Stimulated activated naive B cell treated with anti-CD40 and anti-IgM and Interleukin-4, amounts not matched to agents 10 μg/mL and 1 μg/mL and 100 μg/mL, for 72 hours (primary cell): Measurements from ENCODE around the gene EIF2AK3.
"Not testable (repeated sequence)": the region's sequence is repeated elsewhere in the genome, so short reads cannot be mapped to it uniquely, and the experiment has no call there.

Source experiments
- ATAC-seq, 2 donors: fragments of 150-1000 bp; cut with Tn5 transposase; replicated peaks; 2 replicates each; pipeline ENCODE4 v1.10.0; 2021; ENCODE audit warnings: moderate library complexity in 1 of 2
- DNase-seq: peaks from one replicate; pipeline ENCODE4 v3.0.0; 2021
- H3K27ac Mint-ChIP-seq: one replicate; pipeline ENCODE4 v1.8.0; 2022; ENCODE audit warnings: mild to moderate bottlenecking, mixed read lengths
- H3K27me3 Mint-ChIP-seq, 2 donors: one replicate each; pipeline ENCODE4 v1.8.0; 2022; ENCODE audit warnings: mixed read lengths in 2 of 2
- H3K36me3 Mint-ChIP-seq, 2 donors: one replicate each; pipeline ENCODE4 v1.8.0; 2022; ENCODE audit warnings: mixed read lengths in 2 of 2, mild to moderate bottlenecking in 1 of 2
- H3K4me1 Mint-ChIP-seq, 2 donors: one replicate each; pipeline ENCODE4 v1.8.0; 2022; ENCODE audit warnings: mixed read lengths in 2 of 2, mild to moderate bottlenecking in 1 of 2
- H3K4me3 Mint-ChIP-seq, 2 donors: one replicate each; pipeline ENCODE4 v1.8.0; 2022; ENCODE audit warnings: mild to moderate bottlenecking in 2 of 2, mixed read lengths in 2 of 2, moderate library complexity in 1 of 2
- H3K9me3 Mint-ChIP-seq, 2 donors: one replicate each; pipeline ENCODE4 v1.8.0; 2022; ENCODE audit warnings: mixed read lengths in 2 of 2, mild to moderate bottlenecking in 1 of 2

EIF2AK3 gene

DNA sequence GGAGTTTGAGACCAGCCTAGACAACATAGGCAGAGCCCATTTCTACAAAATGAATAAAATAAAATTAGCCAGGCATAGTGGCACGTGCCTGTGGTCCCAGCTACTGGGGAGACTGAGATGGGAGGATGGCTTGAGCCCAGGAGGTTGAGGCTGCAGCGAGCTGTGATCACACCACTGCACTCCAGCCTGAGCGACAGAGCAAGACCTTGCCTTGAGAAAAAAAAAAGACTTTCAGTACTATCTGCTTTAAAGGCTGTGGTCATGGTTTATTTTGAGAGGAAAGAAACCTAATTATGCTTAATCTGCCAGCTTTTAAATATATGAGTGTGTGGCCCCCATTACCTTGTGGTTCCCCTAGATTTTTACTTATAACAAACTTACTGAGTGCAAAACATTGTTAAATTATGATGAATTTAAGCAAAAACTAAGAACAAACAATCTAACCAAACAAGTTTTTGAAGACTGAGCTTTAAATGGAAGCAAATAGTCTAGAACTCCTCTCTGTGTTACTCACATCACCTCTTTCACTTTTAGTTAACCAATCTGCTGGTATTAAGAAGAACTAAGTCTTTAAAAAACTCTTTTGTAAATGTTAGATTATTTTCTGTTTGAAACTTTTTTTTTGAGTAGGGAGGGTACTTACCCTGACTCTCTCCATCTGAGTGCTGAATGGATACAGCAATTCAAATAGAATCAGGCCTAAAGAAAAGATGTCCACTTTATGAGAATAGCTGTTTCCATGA, 65.4 kb downstream of the EIF2AK3 start:
- H3K9me3 Mint-ChIP-seq: no peaks in the 10 kb centered on the region
- H3K36me3 Mint-ChIP-seq: peaks cover 13 to 30% of the 10 kb centered on the region in 2 donors
- H3K27me3 Mint-ChIP-seq: no peaks in the 10 kb centered on the region
- DNase-seq (no peak), ATAC-seq (peak; percentile 65 to 72)
- peaks cover 7 to 31% of the 10 kb centered on the region in 2 donors for H3K4me1 Mint-ChIP-seq
- no peak overlapping the region for H3K4me3 Mint-ChIP-seq
- H3K27ac Mint-ChIP-seq: peak overlapping the region; percentile 85

DNA sequence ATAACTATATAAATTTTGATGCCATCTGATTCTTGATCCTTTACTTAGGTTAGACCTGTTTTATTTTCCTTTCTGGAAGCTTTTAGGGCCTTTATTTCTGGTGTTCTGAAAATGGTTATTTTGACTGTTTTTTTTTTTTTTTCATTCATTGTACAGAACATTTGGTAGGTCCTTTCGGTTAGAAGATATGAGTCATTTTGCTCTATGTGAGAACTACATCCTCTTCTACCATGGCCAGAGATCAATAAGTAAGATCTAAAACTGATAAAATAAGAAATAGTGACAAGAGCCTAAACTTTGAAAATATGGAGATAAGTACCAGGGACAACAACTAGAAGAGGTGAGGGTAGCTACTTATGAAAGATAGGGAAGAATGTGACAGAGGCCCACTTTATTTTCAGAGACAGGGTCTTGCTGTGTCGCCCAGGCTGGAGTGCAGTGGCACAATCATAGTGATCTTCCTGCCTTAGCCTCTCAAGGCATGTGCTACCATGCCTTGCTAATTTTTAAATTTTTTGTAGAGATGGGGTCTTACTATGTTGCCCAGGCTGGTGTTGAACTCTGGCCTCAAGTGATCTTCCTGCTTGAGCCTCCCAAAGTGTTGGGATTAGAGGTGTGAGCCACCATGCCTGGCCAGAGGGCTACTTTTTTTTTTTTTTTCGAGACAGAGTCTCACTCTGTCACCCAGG, 66.5 kb downstream of the EIF2AK3 start:
- H3K9me3 Mint-ChIP-seq: no peaks in the 10 kb centered on the region

DNA sequence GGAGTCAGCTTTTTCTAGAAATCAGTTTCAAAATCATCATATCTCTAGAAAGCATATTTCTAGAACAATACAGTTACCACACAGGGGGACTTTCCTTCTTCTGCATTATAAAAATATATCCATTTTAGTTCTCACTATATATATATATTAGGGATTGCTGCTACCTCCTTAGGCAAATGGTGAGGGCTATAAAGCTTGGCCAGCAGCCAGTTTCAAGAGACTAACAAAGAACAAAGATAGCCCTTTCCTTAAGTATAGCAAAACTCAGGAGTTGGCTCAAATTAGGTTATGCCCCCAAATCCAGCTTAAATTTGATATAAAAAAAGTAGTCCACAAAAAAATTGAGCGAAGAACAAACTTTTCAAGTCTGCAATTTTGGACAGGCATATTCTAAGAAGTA, 70.0 kb downstream of the EIF2AK3 start:
- no peaks in the 10 kb centered on the region for H3K27me3 Mint-ChIP-seq
- peaks cover 5 to 25% of the 10 kb centered on the region in 2 donors for H3K4me1 Mint-ChIP-seq
- no peaks in the 10 kb centered on the region for H3K9me3 Mint-ChIP-seq
- no peak overlapping the region for H3K27ac Mint-ChIP-seq
- no peak overlapping the region for H3K4me3 Mint-ChIP-seq
- ATAC-seq: no peak
- peaks cover 29 to 54% of the 10 kb centered on the region in 2 donors for H3K36me3 Mint-ChIP-seq
- no peak for DNase-seq

More for the DNA sequence above, 66.5 kb downstream of the EIF2AK3 start:
- no peaks in the 10 kb centered on the region for H3K27me3 Mint-ChIP-seq
- peaks cover 7 to 31% of the 10 kb centered on the region in 2 donors for H3K4me1 Mint-ChIP-seq
- DNase-seq (no peak), ATAC-seq (no peak)
- H3K36me3 Mint-ChIP-seq: peaks cover 18 to 37% of the 10 kb centered on the region in 2 donors
- H3K27ac Mint-ChIP-seq: peak overlapping the region; percentile 85
- no peak overlapping the region for H3K4me3 Mint-ChIP-seq

DNA sequence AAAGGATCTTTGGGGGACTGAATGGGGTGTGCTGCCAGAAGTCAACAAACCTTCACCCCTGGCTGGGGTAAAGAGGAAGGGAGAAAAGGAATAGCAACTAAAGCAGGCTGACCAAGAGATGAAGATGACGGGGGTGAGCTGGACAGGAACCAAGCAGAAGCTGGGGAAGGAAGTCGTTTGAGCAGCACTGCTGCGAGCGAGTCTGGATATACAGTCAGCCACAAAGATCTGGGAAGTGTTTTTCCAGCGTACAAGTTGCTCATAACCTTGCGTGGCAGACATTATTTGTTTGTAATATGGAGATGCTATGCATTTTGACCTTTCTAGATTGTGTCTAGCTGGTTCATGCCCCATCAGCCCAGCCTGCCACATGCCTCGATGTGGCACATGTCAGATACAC, 71.2 kb downstream of the EIF2AK3 start:
- Mint-ChIP-seq H3K27ac (peak overlapping the region; percentile 28), H3K9me3 (no peaks in the 10 kb centered on the region), H3K36me3 (peaks cover 29 to 42% of the 10 kb centered on the region in 2 donors), H3K27me3 (no peaks in the 10 kb centered on the region), H3K4me1 (peaks cover 5 to 18% of the 10 kb centered on the region in 2 donors), H3K4me3 (no peak overlapping the region)
- no peak for ATAC-seq
- no peak for DNase-seq

DNA sequence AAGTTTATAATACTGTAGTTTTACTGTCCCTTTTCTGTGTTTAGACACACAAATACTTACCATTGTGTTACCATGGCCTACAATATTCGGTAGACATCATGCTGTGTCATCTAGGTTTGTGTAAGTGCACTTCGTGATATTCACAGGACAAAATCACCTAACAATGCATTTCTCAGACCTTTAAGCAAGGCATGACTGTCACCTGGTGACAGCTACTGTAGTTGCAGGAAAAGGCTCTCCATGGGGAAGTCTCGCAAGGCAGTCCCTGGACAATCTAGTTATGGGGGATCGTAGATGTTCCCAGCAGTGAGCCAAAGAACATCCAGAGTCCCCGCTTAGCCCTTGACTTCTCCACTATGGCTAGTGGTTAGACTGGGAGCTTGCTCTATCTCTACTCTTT, 73.1 kb downstream of the EIF2AK3 start:
- peaks cover 10 to 12% of the 10 kb centered on the region in 2 donors for H3K27me3 Mint-ChIP-seq
- no peaks in the 10 kb centered on the region for H3K9me3 Mint-ChIP-seq
- ATAC-seq (no peak), DNase-seq (no peak)
- peaks cover 21 to 31% of the 10 kb centered on the region in 2 donors for H3K36me3 Mint-ChIP-seq
- H3K4me3 Mint-ChIP-seq: no peak overlapping the region
- peaks cover 0 to 14% of the 10 kb centered on the region in 2 donors for H3K4me1 Mint-ChIP-seq
- H3K27ac Mint-ChIP-seq: no peak overlapping the region

DNA sequence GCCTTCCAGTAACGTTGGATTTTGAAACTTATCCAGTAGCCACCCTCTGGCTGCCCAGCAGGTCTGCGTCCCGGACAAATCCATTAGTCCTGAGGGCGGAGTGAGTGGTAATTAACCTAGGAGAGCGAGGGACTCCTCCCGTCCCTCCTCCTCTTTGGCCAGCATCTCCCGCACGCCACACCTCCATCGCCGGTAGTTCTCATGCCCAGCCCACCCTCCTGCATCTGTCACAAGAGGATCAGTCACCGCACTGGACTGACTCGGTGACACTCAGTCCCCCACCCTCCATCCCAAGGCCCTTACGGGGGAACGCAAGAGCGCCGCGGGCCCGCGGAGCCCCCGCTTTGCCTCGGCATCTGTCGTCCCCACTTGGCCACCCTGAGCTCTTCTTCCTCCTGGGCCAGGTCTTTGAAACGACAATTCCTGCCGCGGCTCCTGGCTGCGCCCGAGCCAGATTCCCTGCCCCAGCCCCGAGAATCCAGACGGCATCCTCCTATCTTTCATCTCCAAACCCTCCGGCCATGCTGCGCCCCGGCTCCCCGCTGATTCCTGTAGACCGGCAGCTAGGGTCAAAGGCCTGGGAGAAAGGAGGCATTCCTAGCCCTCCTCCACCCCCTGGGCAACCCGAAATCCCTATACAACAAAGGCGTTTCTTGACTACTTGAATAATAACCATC, 77.5 kb downstream of the EIF2AK3 start:
- ATAC-seq (no peak), DNase-seq (no peak)
- Mint-ChIP-seq H3K27ac (no peak overlapping the region), H3K4me1 (peaks cover 0 to 14% of the 10 kb centered on the region in 2 donors), H3K9me3 (no peaks in the 10 kb centered on the region), H3K4me3 (no peak overlapping the region), H3K36me3 (peaks cover 15 to 19% of the 10 kb centered on the region in 2 donors), H3K27me3 (peaks cover 14 to 29% of the 10 kb centered on the region in 2 donors)

DNA sequence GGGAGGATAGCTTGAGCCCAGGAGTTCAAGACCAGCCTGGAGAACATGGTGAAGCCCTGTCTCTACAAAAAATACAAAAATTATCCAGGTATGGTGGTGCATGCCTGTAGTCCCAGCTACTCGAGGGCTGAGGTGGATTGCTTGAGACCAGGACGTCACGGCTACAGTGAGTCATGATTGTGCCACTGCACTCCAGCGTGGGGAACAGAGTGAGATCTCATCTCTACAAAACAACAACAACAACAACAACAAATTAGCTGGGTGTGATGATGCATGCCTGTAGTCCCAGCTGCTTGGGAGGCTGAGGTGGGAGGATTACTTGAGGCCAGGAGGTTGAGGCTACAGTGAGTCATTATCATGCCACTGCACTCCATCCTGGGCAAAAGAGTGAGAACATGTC, 81.0 kb downstream of the EIF2AK3 start:
- not testable (repeated sequence) for H3K4me3 Mint-ChIP-seq, DNase-seq, H3K9me3 Mint-ChIP-seq, H3K36me3 Mint-ChIP-seq, H3K27ac Mint-ChIP-seq, H3K4me1 Mint-ChIP-seq, ATAC-seq
- peaks cover 25 to 44% of the 10 kb centered on the region in 2 donors for H3K27me3 Mint-ChIP-seq

DNA sequence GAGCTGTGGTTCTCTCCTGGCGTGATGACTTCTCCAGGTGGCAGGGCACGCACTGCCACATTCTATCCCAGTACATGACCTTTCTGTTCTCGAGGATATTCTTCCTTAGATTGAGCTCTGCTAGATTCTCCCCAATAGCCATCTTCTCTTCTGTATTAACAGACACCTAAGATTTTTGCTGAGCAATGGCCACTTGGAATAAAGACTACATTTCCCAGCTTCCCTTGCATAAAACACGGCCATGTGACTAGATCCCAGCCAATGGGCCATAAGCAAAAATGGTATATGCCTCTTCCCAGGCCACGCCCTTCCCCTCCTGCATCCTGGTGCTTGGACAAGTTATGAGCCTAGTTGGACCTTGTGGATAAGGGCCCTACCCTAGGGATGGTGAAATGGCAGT, 82.1 kb downstream of the EIF2AK3 start:
- Mint-ChIP-seq H3K4me3 (no peak overlapping the region), H3K36me3 (peaks cover 0 to 3% of the 10 kb centered on the region in 2 donors), H3K4me1 (peaks cover 0 to 6% of the 10 kb centered on the region in 2 donors), H3K27me3 (peaks cover 27 to 45% of the 10 kb centered on the region in 2 donors), H3K27ac (no peak overlapping the region), H3K9me3 (peaks cover 3 to 4% of the 10 kb centered on the region in 2 donors)
- DNase-seq (no peak), ATAC-seq (peak in 1 of 2 donors; percentile 31)

DNA sequence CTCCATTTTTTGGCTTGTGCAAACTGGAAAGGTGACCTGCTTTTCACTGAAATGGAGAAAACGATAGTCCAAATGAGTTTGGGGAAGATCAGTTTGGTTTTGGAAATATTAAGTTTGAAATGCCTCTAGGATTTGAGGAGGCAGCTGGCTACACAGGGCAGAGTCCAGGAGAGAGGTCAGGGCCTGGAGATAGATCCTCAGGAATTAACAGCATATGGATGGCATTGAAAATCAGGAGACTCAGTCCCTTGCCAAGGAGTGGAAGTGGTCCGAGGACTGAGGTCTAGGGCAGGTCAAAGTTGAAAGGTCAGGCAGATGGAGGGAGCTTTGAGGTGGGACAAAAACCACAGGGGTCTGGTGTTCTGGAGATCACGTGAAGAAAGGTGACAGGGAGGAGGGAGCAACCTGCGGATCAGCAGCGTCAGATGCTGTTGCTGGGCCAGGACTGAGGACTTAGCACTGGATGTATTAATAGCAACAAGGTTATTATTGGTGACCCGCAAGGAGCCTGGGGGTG, 83.7 kb downstream of the EIF2AK3 start:
- DNase-seq: no peak
- Mint-ChIP-seq H3K4me1 (no peaks in the 10 kb centered on the region), H3K27ac (no peak overlapping the region), H3K27me3 (peaks cover 20 to 33% of the 10 kb centered on the region in 2 donors), H3K4me3 (no peak overlapping the region), H3K36me3 (peaks cover 0 to 3% of the 10 kb centered on the region in 2 donors), H3K9me3 (peaks cover 4% of the 10 kb centered on the region in 2 donors)
- no peak for ATAC-seq

DNA sequence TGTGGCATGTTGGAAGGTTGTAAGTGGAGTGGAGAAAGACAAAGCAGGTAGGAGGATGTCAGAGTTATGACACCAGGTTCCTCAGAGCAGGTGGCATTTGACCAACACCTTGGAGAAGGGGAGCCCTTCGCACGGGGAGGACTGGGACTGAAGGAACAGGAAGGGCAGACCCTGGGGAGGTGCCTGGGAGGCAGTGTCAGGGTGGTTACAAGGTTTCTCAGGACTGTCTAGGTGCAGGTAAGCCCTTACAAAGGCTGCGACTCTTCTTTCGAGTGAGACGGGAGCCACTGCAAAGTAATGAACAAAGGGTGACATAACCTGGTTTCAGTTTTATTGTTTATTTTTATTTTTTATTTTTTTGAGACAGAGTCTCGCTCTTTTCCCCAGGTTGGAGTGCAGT, 84.6 kb downstream of the EIF2AK3 start:
- H3K27ac Mint-ChIP-seq: no peak overlapping the region
- DNase-seq (no peak), ATAC-seq (no peak)
- H3K27me3 Mint-ChIP-seq: peaks cover 27 to 39% of the 10 kb centered on the region in 2 donors
- peaks cover 0 to 3% of the 10 kb centered on the region in 2 donors for H3K36me3 Mint-ChIP-seq
- no peaks in the 10 kb centered on the region for H3K4me1 Mint-ChIP-seq
- H3K4me3 Mint-ChIP-seq: no peak overlapping the region
- peaks cover 4% of the 10 kb centered on the region in 2 donors for H3K9me3 Mint-ChIP-seq

DNA sequence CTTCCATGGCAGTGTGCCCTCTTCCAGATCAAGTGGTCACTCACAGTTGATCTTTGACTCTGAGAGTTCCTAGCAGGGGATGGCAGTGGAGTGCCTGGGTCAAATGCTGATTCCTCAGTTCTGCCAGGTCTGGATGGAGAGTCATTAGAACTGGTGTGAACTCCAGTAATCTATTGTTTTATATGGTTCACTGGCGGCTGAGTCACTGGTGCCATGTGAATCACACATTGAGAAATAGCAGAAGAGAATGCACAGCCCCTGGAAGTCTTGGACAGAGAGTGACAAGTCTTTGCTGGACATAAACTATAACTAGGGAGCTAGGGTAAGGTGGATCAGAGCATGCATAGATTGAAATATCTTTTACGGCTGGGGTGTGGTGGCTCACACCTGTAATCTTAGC, 86.9 kb downstream of the EIF2AK3 start:
- Mint-ChIP-seq H3K4me3 (no peak overlapping the region), H3K4me1 (no peaks in the 10 kb centered on the region), H3K27ac (no peak overlapping the region), H3K27me3 (peaks cover 32 to 45% of the 10 kb centered on the region in 2 donors), H3K9me3 (peaks cover 4% of the 10 kb centered on the region in 2 donors), H3K36me3 (peaks cover 0 to 3% of the 10 kb centered on the region in 2 donors)
- ATAC-seq (no peak), DNase-seq (no peak)

DNA sequence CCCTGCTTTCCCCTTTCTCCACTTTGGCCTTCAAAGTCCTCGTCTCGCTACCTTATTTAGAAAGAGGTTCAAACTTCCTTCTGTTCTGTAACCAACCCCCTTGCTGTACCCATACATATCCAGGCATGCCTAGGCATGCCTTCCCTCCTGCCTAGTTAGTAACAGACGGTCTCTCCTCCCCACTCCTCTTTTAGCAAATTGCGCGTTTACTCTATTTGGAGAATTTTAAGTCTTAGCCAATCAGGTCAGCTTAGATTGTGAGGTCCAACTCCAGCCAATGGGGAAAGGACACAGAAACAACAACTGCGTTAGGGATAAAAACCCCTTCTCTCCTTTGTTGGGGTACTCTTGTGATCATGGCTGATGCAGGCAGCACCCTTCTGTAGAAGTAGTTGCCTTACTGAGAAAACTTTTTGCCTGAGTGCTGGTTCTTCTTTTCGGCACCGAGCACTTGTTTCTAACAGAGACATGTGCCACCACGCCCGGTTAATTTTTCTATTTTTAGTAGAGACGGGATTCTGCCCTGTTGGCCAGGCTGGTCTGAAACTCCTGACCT, 88.8 kb downstream of the EIF2AK3 start:
- DNase-seq: no peak
- Mint-ChIP-seq H3K4me3 (no peak overlapping the region), H3K27me3 (peaks cover 29 to 47% of the 10 kb centered on the region in 2 donors), H3K4me1 (no peaks in the 10 kb centered on the region), H3K9me3 (peaks cover 4% of the 10 kb centered on the region in 2 donors), H3K27ac (no peak overlapping the region), H3K36me3 (peaks cover 0 to 3% of the 10 kb centered on the region in 2 donors)
- no peak for ATAC-seq

DNA sequence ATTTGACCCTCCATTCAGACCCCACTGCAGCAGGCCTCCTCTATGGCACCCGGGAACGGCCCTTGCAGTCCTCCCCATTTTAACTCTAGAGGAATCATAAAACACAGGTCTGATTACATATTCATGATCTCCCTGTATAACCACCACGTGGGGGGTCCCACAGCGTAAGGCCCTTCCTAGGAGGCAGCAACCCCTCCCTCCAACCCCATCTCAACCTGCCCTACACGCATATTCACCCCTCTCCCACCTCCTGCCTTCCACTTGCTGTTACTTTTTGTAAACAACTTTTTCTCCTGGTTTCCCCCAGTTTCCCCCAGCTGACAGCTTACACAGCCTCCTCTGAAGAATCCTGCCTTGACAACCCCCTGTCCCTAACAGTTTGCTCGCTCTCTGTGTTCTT, 89.6 kb downstream of the EIF2AK3 start:
- no peak for DNase-seq
- ATAC-seq: no peak
- H3K27me3 Mint-ChIP-seq: peaks cover 24 to 42% of the 10 kb centered on the region in 2 donors
- no peak overlapping the region for H3K27ac Mint-ChIP-seq
- peaks cover 0 to 3% of the 10 kb centered on the region in 2 donors for H3K36me3 Mint-ChIP-seq
- no peaks in the 10 kb centered on the region for H3K4me1 Mint-ChIP-seq
- H3K9me3 Mint-ChIP-seq: peaks cover 4% of the 10 kb centered on the region in 2 donors
- no peak overlapping the region for H3K4me3 Mint-ChIP-seq

DNA sequence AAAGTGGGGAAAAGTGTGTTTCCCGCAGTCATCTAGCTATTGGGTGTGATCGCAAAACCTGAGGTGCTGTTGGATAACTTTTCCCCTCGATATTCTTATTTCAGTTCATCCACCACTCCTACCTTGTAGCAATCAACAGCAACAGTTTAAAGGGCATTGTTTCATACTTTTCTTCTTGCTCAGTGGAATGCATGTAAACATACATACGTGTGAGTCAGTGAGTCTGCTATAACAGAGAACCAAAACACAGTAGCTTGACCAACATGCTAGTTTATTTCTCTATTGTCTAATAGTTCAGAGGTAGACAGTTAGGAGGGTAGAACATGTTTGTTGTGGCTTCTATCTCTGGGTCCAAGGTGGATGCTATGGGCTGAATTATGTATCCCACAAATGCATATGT, 97.2 kb downstream of the EIF2AK3 start:
- Mint-ChIP-seq H3K27me3 (peaks cover 8 to 20% of the 10 kb centered on the region in 2 donors), H3K9me3 (no peaks in the 10 kb centered on the region), H3K4me1 (no peaks in the 10 kb centered on the region), H3K27ac (no peak overlapping the region), H3K4me3 (no peak overlapping the region), H3K36me3 (no peaks in the 10 kb centered on the region)
- ATAC-seq (no peak), DNase-seq (no peak)
